ENCODE measurements around the gene CRIM1.

Gene CRIM1

GRCh38 chr2:36371070-36371874, 15.7 kb downstream of the CRIM1 start:
- TF ChIP-seq CTCF (IDR thresholded peaks at IDR 0.05; ENCODE audit: unreplicated experiment in 3 of 3) = no peak

GRCh38 chr2:36371928-36372391, 16.4 kb downstream of the CRIM1 start:
- Mint-ChIP-seq H3K4me3 (no peak overlapping the region), H3K36me3 (ENCODE audit: low read depth) (no peaks in the 10 kb centered on the region), H3K27ac (peak overlapping the region; percentile 17 to 37 (median 26)), H3K9me3 (no peaks in the 10 kb centered on the region), H3K4me1 (peaks cover 83% of the 10 kb centered on the region), H3K27me3 (ENCODE audit: low read depth) (no peaks in the 10 kb centered on the region)
- TF ChIP-seq CTCF (IDR thresholded peaks at IDR 0.05; ENCODE audit: unreplicated experiment in 3 of 3) = no peak

More at GRCh38 chr2:36371070-36371874, 15.7 kb downstream of the CRIM1 start:
- peak overlapping the region; percentile 17 to 37 (median 26) for H3K27ac Mint-ChIP-seq
- peaks cover 84% of the 10 kb centered on the region for H3K4me1 Mint-ChIP-seq
- no peaks in the 10 kb centered on the region for H3K9me3 Mint-ChIP-seq
- no peak overlapping the region for H3K4me3 Mint-ChIP-seq
- H3K27me3 Mint-ChIP-seq (ENCODE audit: low read depth) = no peaks in the 10 kb centered on the region
- H3K36me3 Mint-ChIP-seq (ENCODE audit: low read depth) = no peaks in the 10 kb centered on the region

GRCh38 chr2:36373149-36373926, 17.8 kb downstream of the CRIM1 start:
- TF ChIP-seq CTCF (IDR thresholded peaks at IDR 0.05; ENCODE audit: unreplicated experiment in 3 of 3) = no peak
- Mint-ChIP-seq H3K36me3 (ENCODE audit: low read depth) (no peaks in the 10 kb centered on the region), H3K27ac (peak overlapping the region in 1 of 3 experiments; percentile 25), H3K27me3 (ENCODE audit: low read depth) (peaks cover 4% of the 10 kb centered on the region), H3K9me3 (no peaks in the 10 kb centered on the region), H3K4me3 (no peak overlapping the region), H3K4me1 (peaks cover 71% of the 10 kb centered on the region)

GRCh38 chr2:36374585-36374984, 19.0 kb downstream of the CRIM1 start:
- no peak for TF ChIP-seq CTCF (IDR thresholded peaks at IDR 0.05; ENCODE audit: unreplicated experiment in 3 of 3)
- H3K4me3 Mint-ChIP-seq = no peak overlapping the region
- peaks cover 7% of the 10 kb centered on the region for H3K27me3 Mint-ChIP-seq (ENCODE audit: low read depth)
- H3K27ac Mint-ChIP-seq = no peak overlapping the region
- peaks cover 68% of the 10 kb centered on the region for H3K4me1 Mint-ChIP-seq
- no peaks in the 10 kb centered on the region for H3K9me3 Mint-ChIP-seq
- H3K36me3 Mint-ChIP-seq (ENCODE audit: low read depth) = no peaks in the 10 kb centered on the region

- no peaks in the 10 kb centered on the region for H3K9me3 Mint-ChIP-seq
- peaks cover 51% of the 10 kb centered on the region for H3K4me1 Mint-ChIP-seq
- H3K36me3 Mint-ChIP-seq (ENCODE audit: low read depth) = no peaks in the 10 kb centered on the region
- peak overlapping the region in 2 of 3 experiments; percentile 29 to 41 for H3K27ac Mint-ChIP-seq
- H3K4me3 Mint-ChIP-seq = peak overlapping the region in 1 of 3 experiments; percentile 2
- peaks cover 7% of the 10 kb centered on the region for H3K27me3 Mint-ChIP-seq (ENCODE audit: low read depth)
- TF ChIP-seq CTCF (IDR thresholded peaks at IDR 0.05; ENCODE audit: unreplicated experiment in 3 of 3) = no peak
Observed at GRCh38 chr2:36376319-36376765, 20.8 kb downstream of the CRIM1 start.

Measured in nephron (organoid).